SK-N-SH (cell line): ENCODE measurements around the gene COL5A2. TPM values are rescaled to one million over a fixed set of nuclear protein-coding genes. Genes with fewer than 3 reads are reported as not detected.

ENCODE experiments used
- CTCF ChIA-PET: fragments of 300-600, 350-600 bp; formaldehyde crosslinking; extraction: SDS; loops from one replicate; lab custom pipeline; 2021; lab: Yijun Ruan, JAX
- POLR2A ChIA-PET: fragments of 350-600 bp; sonication (Branson Sonifier 250); formaldehyde crosslinking; extraction: SDS; loops from one replicate; lab custom pipeline; 2020; ENCODE audit warnings: antibody characterized with exemption, inconsistent platforms; lab: Yijun Ruan, JAX
- DNase-seq: peaks from one replicate; pipeline ENCODE4 v3.0.0; 2012
- H2AFZ ChIP-seq: fragments of 200-600 bp; sonication (generic); 2 replicates; pipeline ENCODE4 v1.8.1; 2016; ENCODE audit warnings: antibody characterized with exemption, mild to moderate bottlenecking, low read depth
- H3F3A ChIP-seq: fragments of 200-600 bp; sonication (generic); replicated peaks from 2 replicates; pipeline ENCODE3; 2016; ENCODE audit warnings: antibody characterized with exemption, mild to moderate bottlenecking; ENCODE audit not compliant: insufficient read depth
- H3K27ac ChIP-seq, 2 experiments: fragments of 200-500 bp in 1 of 2; fragments of 200-600 bp in 1 of 2; sonication (Bioruptor generic) in 1 of 2; sonication (generic), shearing (Covaris generic) in 1 of 2; 2 replicates each; pipeline versions ENCODE4 v1.5.1 to v1.6.1; 2014 to 2016; ENCODE audit warnings: low read depth in 2 of 2, inconsistent platforms in 1 of 2, low read length in 1 of 2, mild to moderate bottlenecking in 1 of 2, mixed read lengths in 1 of 2
- H3K27me3 ChIP-seq: fragments of 200-600 bp; sonication (generic), shearing (Covaris generic); 2 replicates; pipeline ENCODE4 v1.6.1; 2016; ENCODE audit warnings: mixed run types; ENCODE audit not compliant: insufficient read depth
- H3K36me3 ChIP-seq, 2 experiments: fragments of 200-500 bp in 1 of 2; fragments of 200-600 bp in 1 of 2; sonication (Bioruptor generic) in 1 of 2; sonication (generic) in 1 of 2; replicated peaks in 1 of 2; 2 replicates each; pipeline versions ENCODE3 to v1.5.1; 2014 to 2016; ENCODE audit warnings: low read length in 1 of 2, mild to moderate bottlenecking in 1 of 2; ENCODE audit not compliant: insufficient read depth in 2 of 2, control insufficient read depth in 1 of 2
- H3K4me1 ChIP-seq, 2 experiments: fragments of 200-500 bp in 1 of 2; fragments of 200-600 bp in 1 of 2; sonication (Bioruptor generic) in 1 of 2; sonication (generic), shearing (Covaris generic) in 1 of 2; 2 replicates each; pipeline versions ENCODE4 v1.5.1 to v1.6.1; 2014 to 2016; ENCODE audit warnings: low read depth in 1 of 2, low read length in 1 of 2, mixed run types in 1 of 2; ENCODE audit not compliant: insufficient read depth in 2 of 2, control insufficient read depth in 1 of 2
- H3K4me2 ChIP-seq: fragments of 200-600 bp; sonication (generic), shearing (Covaris generic); 2 replicates; pipeline ENCODE4 v1.6.1; 2017; ENCODE audit warnings: mixed run types
- H3K4me3 ChIP-seq, 2 experiments: fragments of 200-500 bp in 1 of 2; fragments of 200-600 bp in 1 of 2; sonication (Bioruptor generic) in 1 of 2; sonication (generic), shearing (Covaris generic) in 1 of 2; 2 replicates each; pipeline versions ENCODE4 v1.5.1 to v1.8.1; 2014 to 2016; ENCODE audit warnings: low read depth in 2 of 2, inconsistent platforms in 1 of 2, low read length in 1 of 2, mild to moderate bottlenecking in 1 of 2, mixed read lengths in 1 of 2, moderate library complexity in 1 of 2
- H3K79me2 ChIP-seq: fragments of 200-600 bp; sonication (generic); 2 replicates; pipeline ENCODE4 v1.8.1; 2017; ENCODE audit warnings: mild to moderate bottlenecking; ENCODE audit not compliant: insufficient read depth
- H3K9ac ChIP-seq: fragments of 200-600 bp; sonication (generic); 2 replicates; pipeline ENCODE4 v1.6.1; 2017; ENCODE audit warnings: mixed run types
- H3K9me2 ChIP-seq: fragments of 200-600 bp; sonication (generic); 2 replicates; pipeline ENCODE4 v1.6.1; 2017; ENCODE audit warnings: mixed run types
- H3K9me3 ChIP-seq: fragments of 200-600 bp; sonication (generic); 2 replicates; pipeline ENCODE4 v1.6.1; 2017; ENCODE audit warnings: mixed run types, mild to moderate bottlenecking, moderate library complexity
- H4K20me1 ChIP-seq: fragments of 200-600 bp; sonication (generic); 2 replicates; pipeline ENCODE4 v1.6.1; 2017; ENCODE audit warnings: mild to moderate bottlenecking, mixed run types; ENCODE audit not compliant: insufficient read depth
- EP300 ChIP-seq, 2 experiments: IDR thresholded peaks; 2 replicates each; pipeline versions ENCODE4 v1.4.0 to v1.6.1; 2012; ENCODE audit warnings: borderline replicate concordance in 1 of 2, low read depth in 1 of 2, low read length in 1 of 2
- GATA2 ChIP-seq: sonication (generic); formaldehyde crosslinking; IDR thresholded peaks from 2 replicates; pipeline ENCODE4 v1.5.0; 2020; ENCODE audit warnings: mild to moderate bottlenecking, missing genetic modification reagents
- WGBS: methylation state at CpG from one replicate; pipeline ENCODE4 v1.1.6; 2017; ENCODE audit warnings: low lambda C conversion rate; 5-methylcytosine and 5-hydroxymethylcytosine counted together
- polyA plus RNA-seq, 3 experiments: library from polyadenylated mRNA; depleted of rRNA; stranded (reverse); fragments of >200 nt; gene quantifications; 2 replicates each; pipeline ENCODE4 v1.2.3, GENCODE V29; 2012
- TF ChIP-seq, protein P1 (sequence below): fragments of 150-350 bp; IDR thresholded peaks from 2 replicates; pipeline ENCODE4 v1.6.1; 2016; ENCODE audit warnings: mild to moderate bottlenecking, low read depth, low read length
- TF ChIP-seq, protein P2 (sequence below): IDR thresholded peaks from 2 replicates; pipeline ENCODE4 v1.4.0; 2012; ENCODE audit warnings: low read depth, borderline replicate concordance

The COL5A2 gene
- polyA plus RNA-seq, 1 of the 3 experiments (the other 2 are of a cell fraction): 20.4 TPM

DNA sequence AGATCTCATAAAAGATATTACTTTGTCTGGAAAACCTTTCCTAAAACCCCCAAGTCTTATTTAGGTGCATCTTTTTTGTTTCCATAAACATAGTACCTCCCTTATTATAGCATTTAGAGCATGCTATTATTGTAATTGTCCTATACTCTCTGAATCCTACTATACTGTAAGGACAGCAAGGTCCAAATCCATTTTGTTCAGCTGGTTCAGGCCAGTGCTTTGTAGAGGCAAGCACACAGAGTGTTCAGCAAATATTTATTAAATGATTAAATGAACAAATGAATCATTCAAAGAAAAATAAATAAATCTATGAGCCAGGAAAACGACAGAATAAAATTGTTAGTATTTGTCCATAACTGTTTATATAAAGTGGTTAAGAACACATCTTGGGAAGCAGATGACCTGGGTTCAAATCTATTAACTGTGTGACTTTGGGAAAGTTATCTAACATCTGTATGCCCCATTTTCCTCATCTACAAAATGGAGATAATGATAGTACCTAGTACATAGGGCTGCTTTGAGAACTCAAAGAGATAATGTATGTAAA is 119.4 kb downstream of the COL5A2 start (continued):
- TF ChIP-seq, protein P1, sequence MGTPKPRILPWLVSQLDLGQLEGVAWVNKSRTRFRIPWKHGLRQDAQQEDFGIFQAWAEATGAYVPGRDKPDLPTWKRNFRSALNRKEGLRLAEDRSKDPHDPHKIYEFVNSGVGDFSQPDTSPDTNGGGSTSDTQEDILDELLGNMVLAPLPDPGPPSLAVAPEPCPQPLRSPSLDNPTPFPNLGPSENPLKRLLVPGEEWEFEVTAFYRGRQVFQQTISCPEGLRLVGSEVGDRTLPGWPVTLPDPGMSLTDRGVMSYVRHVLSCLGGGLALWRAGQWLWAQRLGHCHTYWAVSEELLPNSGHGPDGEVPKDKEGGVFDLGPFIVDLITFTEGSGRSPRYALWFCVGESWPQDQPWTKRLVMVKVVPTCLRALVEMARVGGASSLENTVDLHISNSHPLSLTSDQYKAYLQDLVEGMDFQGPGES: no peak

DNA sequence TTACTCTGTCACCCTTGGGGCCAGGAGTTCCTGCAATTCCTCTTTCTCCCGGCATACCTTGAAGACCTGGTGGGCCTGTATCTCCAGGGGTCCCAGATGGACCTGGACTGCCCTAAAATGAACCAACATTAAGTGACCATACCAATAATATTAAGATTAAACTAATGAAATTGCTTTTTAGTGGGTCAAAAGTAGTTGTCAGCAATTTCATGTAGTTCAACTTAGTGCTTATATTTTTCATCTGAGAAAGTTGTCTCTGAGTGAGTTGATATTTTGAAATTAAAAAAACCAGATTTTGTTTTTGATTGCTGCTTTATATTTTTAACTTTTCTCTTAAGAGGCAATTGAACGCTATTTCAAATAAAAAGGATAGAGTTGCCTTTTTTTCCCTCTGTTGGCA is 122.2 kb downstream of the COL5A2 start:
- no peaks in the 10 kb centered on the region for H3K9me3 ChIP-seq
- H3K4me2 ChIP-seq: no peak overlapping the region
- peaks cover 9 to 13% of the 10 kb centered on the region in 2 experiments for H3K36me3 ChIP-seq
- no peaks in the 10 kb centered on the region for H3K27me3 ChIP-seq
- no peaks in the 10 kb centered on the region for H3K9me2 ChIP-seq
- no peak overlapping the region; a peak in 1 of 4 replicates for H3K27ac ChIP-seq
- no peak overlapping the region for H2AFZ ChIP-seq
- DNase-seq: no peak
- TF ChIP-seq, protein P2, sequence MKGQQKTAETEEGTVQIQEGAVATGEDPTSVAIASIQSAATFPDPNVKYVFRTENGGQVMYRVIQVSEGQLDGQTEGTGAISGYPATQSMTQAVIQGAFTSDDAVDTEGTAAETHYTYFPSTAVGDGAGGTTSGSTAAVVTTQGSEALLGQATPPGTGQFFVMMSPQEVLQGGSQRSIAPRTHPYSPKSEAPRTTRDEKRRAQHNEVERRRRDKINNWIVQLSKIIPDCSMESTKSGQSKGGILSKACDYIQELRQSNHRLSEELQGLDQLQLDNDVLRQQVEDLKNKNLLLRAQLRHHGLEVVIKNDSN: no peak
- ChIA-PET POLR2A (no interaction called here), CTCF (no interaction called here)
- H3K79me2 ChIP-seq: no peaks in the 10 kb centered on the region
- H4K20me1 ChIP-seq: no peaks in the 10 kb centered on the region
- H3K4me3 ChIP-seq: no peak overlapping the region
- H3F3A ChIP-seq: peaks cover 5% of the 10 kb centered on the region
- WGBS: 95% methylated on average over 2 of the region's 2 CpGs
- H3K9ac ChIP-seq: no peak overlapping the region
- peaks cover 2 to 6% of the 10 kb centered on the region in 2 experiments; a peak in 1 of 4 replicates for H3K4me1 ChIP-seq

GRCh38 chr2:189056200-189057106 is 123.1 kb downstream of the COL5A2 start:
- Histone ChIP-seq H3K9ac (no peak overlapping the region), H3K4me3 (no peak overlapping the region), H3K27me3 (no peaks in the 10 kb centered on the region), H3K27ac (peak overlapping the region; percentile 5 to 71; a peak in 3 of 4 replicates), H3K9me2 (no peaks in the 10 kb centered on the region), H3K79me2 (no peaks in the 10 kb centered on the region), H2AFZ (no peak overlapping the region; the same call in 1 of the 2 replicates), H3K36me3 (peaks cover 13 to 18% of the 10 kb centered on the region in 2 experiments)
- CTCF ChIA-PET: interaction anchor here (0.6 to 1.1 kb wide), 2 partner anchors 12 to 14 kb away, joined by 3 read pairs; no protein-coding TSS in a partner anchor
- DNase-seq: no peak
- TF ChIP-seq GATA2 (CRISPR knock-in tag): peak; percentile 25; the same call in 1 of the 2 replicates
- TF ChIP-seq, protein P1: no peak
- peak in 1 of 2 experiments; percentile 20; a peak in 1 of 4 replicates for TF ChIP-seq EP300 (IDR thresholded peaks at IDR 0.05; ENCODE audit: borderline replicate concordance in 1 of 2, low read depth in 1 of 2, low read length in 1 of 2)
- TF ChIP-seq, all 33 proteins: peak for 2
- POLR2A ChIA-PET: no interaction called here
- no peak overlapping the region for H3K4me2 ChIP-seq
- H4K20me1 ChIP-seq: no peaks in the 10 kb centered on the region
- 45% methylated on average over 4 of the region's 4 CpGs for WGBS
- peaks cover 2 to 6% of the 10 kb centered on the region in 2 experiments; a peak in 1 of 4 replicates for H3K4me1 ChIP-seq
- peaks cover 5% of the 10 kb centered on the region for H3F3A ChIP-seq
- H3K9me3 ChIP-seq: no peaks in the 10 kb centered on the region
